SK-N-SH treated with all-trans-retinoic acid at 6 μM for 48 hours (cell line): ENCODE data around the gene FOXN1.

ENCODE experiments used
- ATAC-seq: fragments of 200-7000 bp; cut with Tn5 transposase; 3 replicates; pipeline ENCODE4 v1.9.1; 2020; ENCODE audit warnings: mild to moderate bottlenecking, moderate library complexity
- ARNTL ChIP-seq: fragments of 450-650 bp; formaldehyde crosslinking; IDR thresholded peaks from 2 replicates; pipeline ENCODE4 v1.5.0; 2020; ENCODE audit warnings: low read depth, mild to moderate bottlenecking, moderate library complexity, borderline replicate concordance
- BACH2 ChIP-seq: fragments of 250-450 bp; sonication (Bioruptor Pico); IDR thresholded peaks from 2 replicates; pipeline ENCODE4 v1.9.0; 2021; ENCODE audit warnings: mild to moderate bottlenecking, borderline replicate concordance
- CREB5 ChIP-seq: fragments of 250-450 bp; sonication (Bioruptor Pico); IDR thresholded peaks from 2 replicates; pipeline ENCODE4 v1.5.1; 2020; ENCODE audit warnings: low read depth, mild to moderate bottlenecking, moderate library complexity
- CSDC2 ChIP-seq: fragments of 250-450 bp; sonication (Bioruptor Pico); IDR thresholded peaks from 2 replicates; pipeline ENCODE4 v1.5.0; 2020; ENCODE audit warnings: mild to moderate bottlenecking, moderate library complexity
- CSRNP3 ChIP-seq: fragments of 250-450 bp; sonication (Bioruptor Pico); IDR thresholded peaks from 2 replicates; pipeline ENCODE4 v1.5.1; 2021; ENCODE audit warnings: mild to moderate bottlenecking, moderate library complexity
- ESRRG ChIP-seq: fragments of 250-450 bp; sonication (Bioruptor Pico); IDR thresholded peaks from 2 replicates; pipeline ENCODE4 v1.6.1; 2021; ENCODE audit warnings: mild to moderate bottlenecking
- GLIS3 ChIP-seq: fragments of 250-450 bp; sonication (Bioruptor Pico); IDR thresholded peaks from 2 replicates; pipeline ENCODE4 v1.5.0; 2020; ENCODE audit warnings: mild to moderate bottlenecking, moderate library complexity
- ISL1 ChIP-seq: fragments of 250-450 bp; sonication (Bioruptor Pico); IDR thresholded peaks from 2 replicates; pipeline ENCODE4 v2.1.2; 2022; ENCODE audit warnings: mild to moderate bottlenecking, moderate library complexity
- OSR1 ChIP-seq: fragments of 250-450 bp; sonication (Bioruptor Pico); IDR thresholded peaks from 2 replicates; pipeline ENCODE4 v1.8.0; 2022; ENCODE audit warnings: moderate library complexity, mild to moderate bottlenecking, inconsistent platforms
- PATZ1 ChIP-seq: fragments of 250-450 bp; sonication (Bioruptor Pico); IDR thresholded peaks from 2 replicates; pipeline ENCODE4 v1.8.0; 2020; ENCODE audit warnings: mild to moderate bottlenecking, moderate library complexity, borderline replicate concordance
- POU6F1 ChIP-seq: fragments of 250-450 bp; sonication (Bioruptor Pico); IDR thresholded peaks from 2 replicates; pipeline ENCODE4 v1.8.0; 2021; ENCODE audit warnings: low read depth, mild to moderate bottlenecking, moderate library complexity, borderline replicate concordance
- RARB ChIP-seq: fragments of 250-450 bp; sonication (Bioruptor Pico); IDR thresholded peaks from 2 replicates; pipeline ENCODE4 v1.8.0; 2021; ENCODE audit warnings: mild to moderate bottlenecking, moderate library complexity
- SNAI2 ChIP-seq: fragments of 250-450 bp; sonication (Bioruptor Pico); IDR thresholded peaks from 2 replicates; pipeline ENCODE4 v1.5.0; 2020; ENCODE audit warnings: mild to moderate bottlenecking, moderate library complexity
- TCF4 ChIP-seq: fragments of 250-450 bp; sonication (Bioruptor Pico); IDR thresholded peaks from 2 replicates; pipeline ENCODE4 v1.8.0; 2021; ENCODE audit warnings: mild to moderate bottlenecking, moderate library complexity, borderline replicate concordance
- TOX ChIP-seq: fragments of 250-450 bp; sonication (Bioruptor Pico); IDR thresholded peaks from 2 replicates; pipeline ENCODE4 v1.8.0; 2021; ENCODE audit warnings: mild to moderate bottlenecking, moderate library complexity, borderline replicate concordance
- TSHZ2 ChIP-seq: fragments of 250-450 bp; sonication (Bioruptor Pico); IDR thresholded peaks from 2 replicates; pipeline ENCODE4 v1.5.0; 2020; ENCODE audit warnings: mild to moderate bottlenecking, moderate library complexity
- ZC3H10 ChIP-seq: fragments of 250-450 bp; sonication (Bioruptor Pico); IDR thresholded peaks from 2 replicates; pipeline ENCODE4 v1.5.1; 2021; ENCODE audit warnings: mild to moderate bottlenecking, moderate library complexity
- ZFP30 ChIP-seq: fragments of 450-650 bp; formaldehyde crosslinking; IDR thresholded peaks from 2 replicates; pipeline ENCODE4 v1.5.0; 2022; ENCODE audit warnings: mild to moderate bottlenecking, moderate library complexity
- ZNF565 ChIP-seq: fragments of 450-650 bp; formaldehyde crosslinking; conservative IDR thresholded peaks from 2 replicates; pipeline ENCODE4 v1.5.0; 2020; ENCODE audit warnings: low read depth, mild to moderate bottlenecking, moderate library complexity
- ZNF70 ChIP-seq: fragments of 450-650 bp; formaldehyde crosslinking; IDR thresholded peaks from 2 replicates; pipeline ENCODE4 v1.5.0; 2020; ENCODE audit warnings: mild to moderate bottlenecking, moderate library complexity

FOXN1 gene

GRCh38 chr17:28529013-28529400 lies 22.9 kb downstream of the FOXN1 start:
- ATAC-seq = no peak
- TF ChIP-seq ISL1 (CRISPR knock-in tag) = no peak
- TF ChIP-seq GLIS3 (CRISPR knock-in tag) = no peak
- no peak for TF ChIP-seq CSRNP3 (CRISPR knock-in tag)
- no peak for TF ChIP-seq OSR1 (CRISPR knock-in tag)
- no peak for TF ChIP-seq BACH2 (CRISPR knock-in tag)
- TF ChIP-seq CREB5 (CRISPR knock-in tag) = no peak
- TF ChIP-seq CSDC2 (CRISPR knock-in tag) = no peak
- no peak for TF ChIP-seq POU6F1
- TF ChIP-seq ARNTL = no peak
- TF ChIP-seq ZC3H10 (CRISPR knock-in tag) = no peak

GRCh38 chr17:28530250-28530649 lies 24.1 kb downstream of the FOXN1 start:
- TF ChIP-seq ZFP30 (CRISPR knock-in tag) (no peak), PATZ1 (CRISPR knock-in tag) (no peak), ISL1 (CRISPR knock-in tag) (no peak), POU6F1 (no peak), BACH2 (CRISPR knock-in tag) (no peak), TSHZ2 (CRISPR knock-in tag) (no peak), ESRRG (CRISPR knock-in tag) (no peak), TCF4 (CRISPR knock-in tag) (no peak), CSDC2 (CRISPR knock-in tag) (no peak), ZNF70 (CRISPR knock-in tag) (no peak), CREB5 (CRISPR knock-in tag) (no peak), GLIS3 (CRISPR knock-in tag) (no peak), TOX (CRISPR knock-in tag) (no peak)
- ATAC-seq = no peak

GRCh38 chr17:28530926-28531325 lies 24.8 kb downstream of the FOXN1 start:
- TF ChIP-seq GLIS3 (CRISPR knock-in tag) (no peak), TCF4 (CRISPR knock-in tag) (no peak), ZC3H10 (CRISPR knock-in tag) (no peak), POU6F1 (no peak), ZNF565 (CRISPR knock-in tag) (no peak), SNAI2 (CRISPR knock-in tag) (no peak), RARB (CRISPR knock-in tag) (no peak)
- ATAC-seq = no peak
